AG04449 (cell line): ENCODE results near the gene PARD3B.

Experiments
- CTCF ChIA-PET: fragments of 350-600 bp; formaldehyde crosslinking; extraction: SDS; loops from one replicate; lab custom pipeline; 2021; ENCODE audit warnings: antibody characterized with exemption; lab: Yijun Ruan, JAX
- POLR2A ChIA-PET: fragments of 400-600, 350-600 bp; formaldehyde crosslinking; extraction: SDS; loops from one replicate; lab custom pipeline; 2020; ENCODE audit warnings: antibody characterized with exemption, inconsistent platforms; lab: Yijun Ruan, JAX
- DNase-seq: peaks from one replicate; pipeline ENCODE4 v3.0.0-alpha.2; 2010; ENCODE audit warnings: low read depth, low spot score
- H3K4me3 ChIP-seq: 2 replicates; pipeline ENCODE4 v1.5.1; 2011; ENCODE audit warnings: low read depth, mild to moderate bottlenecking, control low read depth, low read length
- CTCF ChIP-seq: IDR thresholded peaks from one replicate; pipeline ENCODE4 v1.5.1; 2011; ENCODE audit warnings: mild to moderate bottlenecking, moderate library complexity, low read length, control low read depth, inconsistent platforms; ENCODE audit not compliant: insufficient read depth; ENCODE audit errors: missing control alignments

PARD3B gene

GRCh38 chr2:204678031-204678430 is 132.8 kb downstream of the PARD3B start:
- ChIA-PET POLR2A (no interaction called here), CTCF (no interaction called here)

GRCh38 chr2:204680576-204680975 is 135.3 kb downstream of the PARD3B start:
- no peak overlapping the region for H3K4me3 ChIP-seq
- no peak for DNase-seq
- CTCF ChIA-PET = no interaction called here
- POLR2A ChIA-PET = no interaction called here
- TF ChIP-seq CTCF = no peak

More at GRCh38 chr2:204678031-204678430, 132.8 kb downstream of the PARD3B start:
- no peak for DNase-seq
- TF ChIP-seq CTCF = no peak
- H3K4me3 ChIP-seq = no peak overlapping the region

- CTCF ChIA-PET = no interaction called here
- DNase-seq = no peak
- no peak overlapping the region for H3K4me3 ChIP-seq
- TF ChIP-seq CTCF = no peak
- POLR2A ChIA-PET = no interaction called here
Measured at GRCh38 chr2:204681412-204681811, 136.1 kb downstream of the PARD3B start.

- no peak for DNase-seq
- TF ChIP-seq CTCF = no peak
- H3K4me3 ChIP-seq = no peak overlapping the region
- POLR2A ChIA-PET = no interaction called here
- CTCF ChIA-PET = interaction anchor here (0.6 kb wide), 1 partner anchor 9 kb away, joined by 3 read pairs; no protein-coding TSS in a partner anchor
Measured at GRCh38 chr2:204683384-204683783, 138.1 kb downstream of the PARD3B start.

GRCh38 chr2:204686406-204686805 is 141.1 kb downstream of the PARD3B start:
- TF ChIP-seq CTCF = no peak

GRCh38 chr2:204687776-204688175 is 142.5 kb downstream of the PARD3B start:
- DNase-seq = no peak
- CTCF ChIA-PET = interaction anchor here (1.4 to 1.8 kb wide), 3 partner anchors 361 to 427 kb away, joined by 3 to 11 read pairs (median 9); no protein-coding TSS in a partner anchor
- H3K4me3 ChIP-seq = no peak overlapping the region
- no peak for TF ChIP-seq CTCF
- POLR2A ChIA-PET = no interaction called here

More at GRCh38 chr2:204686406-204686805, 141.1 kb downstream of the PARD3B start:
- no peak overlapping the region for H3K4me3 ChIP-seq
- ChIA-PET POLR2A (interaction anchor here (0.7 kb wide), 1 partner anchor 993 kb away, joined by 3 read pairs; no protein-coding TSS in a partner anchor), CTCF (interaction anchor here (1.7 to 2.0 kb wide), 2 partner anchors 13 to 360 kb away, joined by 3 to 6 read pairs; no protein-coding TSS in a partner anchor)
- DNase-seq = no peak
